ENCODE data around the gene IL1RAPL2.
"Not testable (repeated sequence)": the region's sequence is repeated elsewhere in the genome, so short reads cannot be mapped to it uniquely, and the experiment has no call there.

Gene IL1RAPL2

DNA sequence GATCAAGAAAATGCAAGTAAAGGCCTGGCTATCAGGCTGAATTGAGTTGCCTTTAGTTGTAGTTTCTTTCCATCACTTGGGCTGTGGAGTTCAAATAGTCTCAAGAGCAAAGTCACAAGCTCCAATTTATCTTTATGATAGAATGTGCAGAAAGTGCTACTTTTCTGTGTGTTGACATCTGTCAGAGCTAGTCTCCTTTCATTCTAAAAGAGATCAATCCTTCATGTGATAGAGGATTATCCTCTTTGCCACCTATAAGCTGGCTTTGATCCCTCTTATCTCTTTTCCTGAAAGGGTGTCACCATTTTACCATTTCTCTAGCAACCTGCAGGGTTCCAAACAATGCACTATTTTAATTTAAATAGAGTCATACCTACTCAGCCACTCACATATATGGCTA is 429.5 kb downstream of the IL1RAPL2 start:
- Mint-ChIP-seq H3K27ac (no peak overlapping the region), H3K4me3 (no peak overlapping the region), H3K36me3 (ENCODE audit: low read depth) (no peaks in the 10 kb centered on the region), H3K4me1 (no peaks in the 10 kb centered on the region), H3K9me3 (peaks cover 4% of the 10 kb centered on the region), H3K27me3 (ENCODE audit: low read depth) (no peaks in the 10 kb centered on the region)
- TF ChIP-seq, protein P1, sequence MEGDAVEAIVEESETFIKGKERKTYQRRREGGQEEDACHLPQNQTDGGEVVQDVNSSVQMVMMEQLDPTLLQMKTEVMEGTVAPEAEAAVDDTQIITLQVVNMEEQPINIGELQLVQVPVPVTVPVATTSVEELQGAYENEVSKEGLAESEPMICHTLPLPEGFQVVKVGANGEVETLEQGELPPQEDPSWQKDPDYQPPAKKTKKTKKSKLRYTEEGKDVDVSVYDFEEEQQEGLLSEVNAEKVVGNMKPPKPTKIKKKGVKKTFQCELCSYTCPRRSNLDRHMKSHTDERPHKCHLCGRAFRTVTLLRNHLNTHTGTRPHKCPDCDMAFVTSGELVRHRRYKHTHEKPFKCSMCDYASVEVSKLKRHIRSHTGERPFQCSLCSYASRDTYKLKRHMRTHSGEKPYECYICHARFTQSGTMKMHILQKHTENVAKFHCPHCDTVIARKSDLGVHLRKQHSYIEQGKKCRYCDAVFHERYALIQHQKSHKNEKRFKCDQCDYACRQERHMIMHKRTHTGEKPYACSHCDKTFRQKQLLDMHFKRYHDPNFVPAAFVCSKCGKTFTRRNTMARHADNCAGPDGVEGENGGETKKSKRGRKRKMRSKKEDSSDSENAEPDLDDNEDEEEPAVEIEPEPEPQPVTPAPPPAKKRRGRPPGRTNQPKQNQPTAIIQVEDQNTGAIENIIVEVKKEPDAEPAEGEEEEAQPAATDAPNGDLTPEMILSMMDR (IDR thresholded peaks at IDR 0.05; ENCODE audit: unreplicated experiment in 3 of 3), result no peak

DNA sequence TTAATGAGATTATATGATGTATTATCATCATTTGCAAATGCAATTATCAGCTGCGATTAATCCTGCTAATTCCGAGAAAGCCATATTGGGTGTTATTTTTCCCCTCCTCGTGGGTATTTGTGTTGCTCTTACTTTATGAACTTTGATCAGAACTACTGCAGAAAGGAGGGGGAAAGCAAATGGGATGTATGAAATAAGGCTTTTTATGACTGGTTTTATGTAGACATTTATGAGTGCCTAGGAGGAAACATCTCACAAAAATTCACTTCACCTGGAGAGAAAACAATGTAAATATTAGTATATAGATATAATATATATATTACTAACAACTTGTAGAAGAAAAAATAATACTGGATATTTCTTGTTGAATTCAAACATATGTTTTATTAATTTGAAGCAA is 440.1 kb downstream of the IL1RAPL2 start:
- no peaks in the 10 kb centered on the region for H3K4me1 Mint-ChIP-seq
- no peaks in the 10 kb centered on the region for H3K36me3 Mint-ChIP-seq (ENCODE audit: low read depth)
- H3K9me3 Mint-ChIP-seq, result peaks cover 15% of the 10 kb centered on the region
- no peak overlapping the region for H3K27ac Mint-ChIP-seq
- TF ChIP-seq, protein P1 (IDR thresholded peaks at IDR 0.05; ENCODE audit: unreplicated experiment in 3 of 3), result no peak
- H3K4me3 Mint-ChIP-seq, result no peak overlapping the region
- H3K27me3 Mint-ChIP-seq (ENCODE audit: low read depth), result no peaks in the 10 kb centered on the region

DNA sequence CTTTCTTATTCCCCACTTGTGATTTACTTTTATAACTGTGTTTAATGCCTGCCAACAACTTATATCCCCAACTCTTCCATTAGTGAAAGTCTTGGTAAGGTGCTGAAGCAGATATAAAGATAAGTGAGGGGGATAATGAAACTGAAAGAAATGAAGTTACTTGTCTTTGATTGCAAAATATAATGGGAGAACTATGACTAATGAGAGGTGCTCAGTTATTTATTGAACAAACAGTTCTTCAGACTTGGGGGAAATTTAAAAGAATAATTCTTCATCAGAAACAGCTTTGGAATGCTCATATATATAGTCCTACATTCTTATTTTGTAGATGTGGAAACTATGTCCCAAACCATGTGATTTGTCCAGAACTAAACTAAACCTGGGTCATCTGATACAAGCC is 441.0 kb downstream of the IL1RAPL2 start:
- Mint-ChIP-seq H3K4me3 (no peak overlapping the region), H3K27ac (no peak overlapping the region), H3K9me3 (peaks cover 15% of the 10 kb centered on the region), H3K27me3 (ENCODE audit: low read depth) (no peaks in the 10 kb centered on the region), H3K36me3 (ENCODE audit: low read depth) (no peaks in the 10 kb centered on the region), H3K4me1 (no peaks in the 10 kb centered on the region)
- TF ChIP-seq, protein P1 (IDR thresholded peaks at IDR 0.05; ENCODE audit: unreplicated experiment in 3 of 3), result no peak

DNA sequence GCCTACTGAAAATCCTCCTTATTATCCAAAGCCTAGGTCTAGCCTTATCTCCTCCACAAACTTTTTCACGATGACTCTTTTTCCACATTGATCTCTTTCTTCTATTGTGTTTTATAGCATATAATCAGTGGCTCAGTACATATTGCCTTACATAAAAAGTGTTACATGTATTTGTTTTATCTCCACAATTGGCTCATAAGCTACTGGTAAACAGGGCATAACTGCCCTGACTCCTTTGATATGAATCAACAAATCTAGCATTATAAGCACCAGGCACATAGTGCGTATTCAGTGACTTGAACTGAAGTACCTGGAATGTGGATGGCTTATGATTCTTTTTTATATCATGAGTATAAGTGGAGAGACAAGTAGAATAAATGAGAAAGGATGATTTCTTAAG is 447.7 kb downstream of the IL1RAPL2 start:
- peaks cover 6% of the 10 kb centered on the region for H3K27me3 Mint-ChIP-seq (ENCODE audit: low read depth)
- H3K36me3 Mint-ChIP-seq (ENCODE audit: low read depth), result no peaks in the 10 kb centered on the region
- peaks cover under 1% of the 10 kb centered on the region for H3K4me1 Mint-ChIP-seq
- H3K4me3 Mint-ChIP-seq, result no peak overlapping the region
- TF ChIP-seq, protein P1 (IDR thresholded peaks at IDR 0.05; ENCODE audit: unreplicated experiment in 3 of 3), result no peak
- H3K9me3 Mint-ChIP-seq, result peaks cover 4% of the 10 kb centered on the region
- no peak overlapping the region for H3K27ac Mint-ChIP-seq

DNA sequence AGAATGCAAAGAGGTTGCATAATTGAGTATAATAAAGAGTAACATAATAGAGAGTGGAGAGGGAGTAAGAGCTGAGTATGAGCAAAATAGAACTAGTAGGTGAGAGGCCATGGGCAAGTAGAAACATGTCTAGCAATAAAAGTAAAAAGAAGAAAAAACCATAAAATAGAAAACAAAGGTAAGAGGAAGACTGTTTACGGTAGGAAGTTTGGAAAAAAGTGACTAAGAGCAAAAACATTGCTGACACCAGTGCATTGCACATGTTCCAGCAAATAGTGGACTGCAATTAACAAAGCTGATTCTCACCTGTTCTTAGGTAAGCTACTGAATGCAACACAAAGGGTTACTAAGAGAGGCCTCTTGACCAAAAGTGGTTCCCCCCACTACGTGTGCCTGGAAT is 451.6 kb downstream of the IL1RAPL2 start:
- no peaks in the 10 kb centered on the region for H3K36me3 Mint-ChIP-seq (ENCODE audit: low read depth)
- H3K9me3 Mint-ChIP-seq, result no peaks in the 10 kb centered on the region
- H3K4me1 Mint-ChIP-seq, result peaks cover 11% of the 10 kb centered on the region
- TF ChIP-seq, protein P1 (IDR thresholded peaks at IDR 0.05; ENCODE audit: unreplicated experiment in 3 of 3), result no peak
- peaks cover 6% of the 10 kb centered on the region for H3K27me3 Mint-ChIP-seq (ENCODE audit: low read depth)
- no peak overlapping the region for H3K4me3 Mint-ChIP-seq
- H3K27ac Mint-ChIP-seq, result no peak overlapping the region

DNA sequence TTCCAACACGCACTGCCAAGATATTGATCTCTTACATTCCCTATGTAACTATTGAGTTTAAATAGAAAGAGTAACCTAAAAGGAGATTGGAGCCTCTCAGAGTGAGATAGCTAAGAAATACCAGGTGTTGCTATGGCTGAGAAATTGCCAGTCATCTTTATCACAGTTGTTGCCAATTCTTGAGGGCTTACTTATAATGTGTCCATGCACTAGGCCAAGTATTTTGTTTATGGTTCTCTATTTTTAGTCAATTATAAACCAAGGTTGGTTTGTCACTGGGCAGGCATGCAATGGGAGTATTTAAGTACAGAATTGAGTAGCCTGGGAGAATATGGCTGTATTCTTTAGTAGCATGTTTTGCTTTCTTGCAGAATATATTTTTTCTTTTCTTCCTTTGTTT is 452.9 kb downstream of the IL1RAPL2 start:
- TF ChIP-seq, protein P1 (IDR thresholded peaks at IDR 0.05; ENCODE audit: unreplicated experiment in 3 of 3), result no peak
- no peaks in the 10 kb centered on the region for H3K9me3 Mint-ChIP-seq
- peaks cover 6% of the 10 kb centered on the region for H3K27me3 Mint-ChIP-seq (ENCODE audit: low read depth)
- no peak overlapping the region for H3K4me3 Mint-ChIP-seq
- H3K27ac Mint-ChIP-seq, result peak overlapping the region in 1 of 3 experiments; percentile 54
- H3K36me3 Mint-ChIP-seq (ENCODE audit: low read depth), result no peaks in the 10 kb centered on the region
- peaks cover 11% of the 10 kb centered on the region for H3K4me1 Mint-ChIP-seq

DNA sequence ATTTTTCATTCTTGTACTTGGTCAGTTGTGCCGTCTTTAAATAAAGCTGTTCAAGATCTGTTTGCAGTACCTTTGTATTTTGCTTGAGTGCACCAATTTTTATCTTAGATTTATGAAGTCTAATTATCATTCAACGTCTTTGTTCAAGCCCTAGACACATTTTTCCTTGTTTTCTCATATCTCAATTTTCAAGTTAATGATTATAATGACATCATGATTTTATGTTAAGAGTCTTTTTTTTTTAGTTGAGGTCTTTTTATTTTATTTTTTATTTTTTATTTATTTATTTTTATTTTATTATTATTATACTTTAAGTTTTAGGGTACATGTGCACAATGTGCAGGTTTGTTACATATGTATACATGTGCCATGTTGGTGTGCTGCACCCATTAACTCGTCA is 463.0 kb downstream of the IL1RAPL2 start:
- H3K27ac Mint-ChIP-seq; H3K36me3 Mint-ChIP-seq (ENCODE audit: low read depth); H3K4me1 Mint-ChIP-seq; H3K27me3 Mint-ChIP-seq (ENCODE audit: low read depth); H3K4me3 Mint-ChIP-seq: not testable (repeated sequence)
- peaks cover 26% of the 10 kb centered on the region for H3K9me3 Mint-ChIP-seq

Data from nephron (organoid).